ENCODE results near the gene TEK. TPM values are rescaled to one million over a fixed set of nuclear protein-coding genes. Genes with fewer than 3 reads are reported as not detected.

Gene TEK
- polyA plus RNA-seq, 2 of the 4 experiments (the other 2 are of a cell fraction), result 0.04 TPM; not detected in 1

DNA sequence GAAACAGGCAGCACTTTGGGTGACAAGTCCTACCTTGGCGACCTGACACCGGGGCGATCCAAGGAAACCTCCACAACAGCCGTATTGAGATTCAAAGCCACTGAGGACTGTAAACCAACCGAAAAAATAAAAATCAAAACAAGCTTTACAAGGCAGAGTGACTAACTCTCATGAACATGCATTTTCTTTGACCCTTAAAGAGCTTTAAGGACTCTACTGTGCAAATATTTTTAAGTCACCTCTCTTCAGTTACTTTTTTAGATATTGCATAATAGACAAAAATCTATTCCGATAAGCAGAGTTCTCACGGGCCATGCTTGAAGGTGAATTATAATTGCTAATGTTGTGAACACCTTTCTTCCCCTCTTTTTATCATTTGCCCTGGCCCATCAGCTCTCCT, 149.6 kb downstream of the TEK start:
- 29% methylated on average over 7 of the region's 7 CpGs for WGBS (ENCODE audit: missing lambda C conversion rate)
- DNase-seq (ENCODE audit: low read depth in 1 of 2, low spot score in 1 of 2) (no peak), ATAC-seq (no peak), FAIRE-seq (no peak)
- Histone ChIP-seq H3K4me2 (no peak overlapping the region), H3K9me3 (no peaks in the 10 kb centered on the region), H3K27ac (no peak overlapping the region), H3K4me3 (no peak overlapping the region), H3K4me1 (no peaks in the 10 kb centered on the region)
- CTCF ChIA-PET, result interaction anchor here (0.6 to 6.4 kb wide), 3 partner anchors 11 to 224 kb away, joined by 3 to 40 read pairs (median 6); no protein-coding TSS in a partner anchor
- TF ChIP-seq HOXA7 (CRISPR knock-in tag; IDR thresholded peaks at IDR 0.05) (no peak), MAFK (IDR thresholded peaks at IDR 0.05; ENCODE audit: partially characterized antibody) (peak; percentile 3)
- POLR2A ChIA-PET, result no interaction called here

DNA sequence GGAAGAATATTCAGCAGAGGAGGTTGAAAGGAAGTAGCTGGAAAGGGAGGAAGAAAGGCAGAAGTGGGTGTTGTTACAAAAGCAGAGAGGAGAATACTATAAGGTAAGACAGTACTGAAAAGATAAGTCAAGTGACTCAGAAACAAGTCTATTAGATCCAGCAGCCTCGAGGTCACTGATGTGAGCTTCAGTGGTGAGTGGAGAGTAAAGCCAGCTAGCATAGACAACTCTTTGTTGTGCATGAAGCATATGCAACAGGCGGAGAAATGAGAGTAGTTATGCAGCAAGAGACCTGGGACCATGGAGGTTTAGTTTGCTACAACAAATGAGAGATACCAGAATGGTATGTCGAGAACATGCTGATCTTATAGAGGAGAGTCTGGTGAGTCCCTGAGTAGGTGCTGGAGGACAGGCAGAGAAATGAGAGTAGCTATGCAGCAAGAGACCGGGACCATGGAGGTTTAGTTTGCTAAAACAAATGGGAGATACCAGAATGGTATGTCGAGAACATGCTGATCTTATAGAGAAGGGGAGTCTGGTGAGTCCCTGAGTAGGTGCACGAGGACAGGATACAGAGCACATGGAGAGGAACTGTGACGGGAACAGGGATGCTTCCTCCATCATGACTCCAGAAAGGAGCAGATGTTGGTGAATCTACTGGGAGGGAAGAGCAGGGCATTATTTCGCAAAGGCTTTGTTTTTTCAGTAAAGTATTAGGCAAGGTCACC, 151.9 kb downstream of the TEK start:
- ChIA-PET POLR2A (no interaction called here), CTCF (interaction anchor here (1.1 to 6.4 kb wide), 3 partner anchors 11 to 15 kb away, joined by 4 to 40 read pairs (median 5); no protein-coding TSS in a partner anchor)
- FAIRE-seq (no peak), DNase-seq (ENCODE audit: low read depth in 1 of 2, low spot score in 1 of 2) (no peak), ATAC-seq (no peak; a peak in 1 of 6 replicates)
- no peaks in the 10 kb centered on the region for H3K4me1 ChIP-seq
- H3K27ac ChIP-seq, result no peak overlapping the region
- no peaks in the 10 kb centered on the region for H3K9me3 ChIP-seq
- no peak for TF ChIP-seq RCOR1 (IDR thresholded peaks at IDR 0.05; ENCODE audit: low read depth, low read length)
- no peak for TF ChIP-seq RARB (CRISPR knock-in tag; IDR thresholded peaks at IDR 0.05)
- TF ChIP-seq TFCP2L1 (CRISPR knock-in tag; IDR thresholded peaks at IDR 0.05), result no peak
- TF ChIP-seq, protein P1, sequence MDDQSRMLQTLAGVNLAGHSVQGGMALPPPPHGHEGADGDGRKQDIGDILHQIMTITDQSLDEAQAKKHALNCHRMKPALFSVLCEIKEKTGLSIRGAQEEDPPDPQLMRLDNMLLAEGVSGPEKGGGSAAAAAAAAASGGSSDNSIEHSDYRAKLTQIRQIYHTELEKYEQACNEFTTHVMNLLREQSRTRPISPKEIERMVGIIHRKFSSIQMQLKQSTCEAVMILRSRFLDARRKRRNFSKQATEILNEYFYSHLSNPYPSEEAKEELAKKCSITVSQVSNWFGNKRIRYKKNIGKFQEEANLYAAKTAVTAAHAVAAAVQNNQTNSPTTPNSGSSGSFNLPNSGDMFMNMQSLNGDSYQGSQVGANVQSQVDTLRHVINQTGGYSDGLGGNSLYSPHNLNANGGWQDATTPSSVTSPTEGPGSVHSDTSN (IDR thresholded peaks at IDR 0.05), result no peak
- TF ChIP-seq EHF (CRISPR knock-in tag; IDR thresholded peaks at IDR 0.05), result no peak
- no peak for TF ChIP-seq RAD21 (conservative IDR thresholded peaks at IDR 0.05 in 1 of 2, IDR thresholded peaks at IDR 0.05 in 1 of 2)
- TF ChIP-seq CHD2 (IDR thresholded peaks at IDR 0.05; ENCODE audit: low read length, partially characterized antibody), result no peak
- no peak for TF ChIP-seq HDAC2 (IDR thresholded peaks at IDR 0.05)
- TF ChIP-seq ELK1 (IDR thresholded peaks at IDR 0.05; ENCODE audit: low read depth, low read length), result no peak
- TF ChIP-seq SMC3 (IDR thresholded peaks at IDR 0.05), result no peak
- TF ChIP-seq PHF8 (IDR thresholded peaks at IDR 0.05; ENCODE audit: borderline replicate concordance, low read depth), result no peak
- TF ChIP-seq MAFK (IDR thresholded peaks at IDR 0.05; ENCODE audit: partially characterized antibody), result no peak
- TF ChIP-seq TP53 (CRISPR knock-in tag; IDR thresholded peaks at IDR 0.05), result no peak
- TF ChIP-seq CBX8 (IDR thresholded peaks at IDR 0.05), result no peak
- no peak overlapping the region for H3K4me2 ChIP-seq
- 13% methylated on average over 8 of the region's 8 CpGs for WGBS (ENCODE audit: missing lambda C conversion rate)
- no peak overlapping the region for H3K4me3 ChIP-seq

DNA sequence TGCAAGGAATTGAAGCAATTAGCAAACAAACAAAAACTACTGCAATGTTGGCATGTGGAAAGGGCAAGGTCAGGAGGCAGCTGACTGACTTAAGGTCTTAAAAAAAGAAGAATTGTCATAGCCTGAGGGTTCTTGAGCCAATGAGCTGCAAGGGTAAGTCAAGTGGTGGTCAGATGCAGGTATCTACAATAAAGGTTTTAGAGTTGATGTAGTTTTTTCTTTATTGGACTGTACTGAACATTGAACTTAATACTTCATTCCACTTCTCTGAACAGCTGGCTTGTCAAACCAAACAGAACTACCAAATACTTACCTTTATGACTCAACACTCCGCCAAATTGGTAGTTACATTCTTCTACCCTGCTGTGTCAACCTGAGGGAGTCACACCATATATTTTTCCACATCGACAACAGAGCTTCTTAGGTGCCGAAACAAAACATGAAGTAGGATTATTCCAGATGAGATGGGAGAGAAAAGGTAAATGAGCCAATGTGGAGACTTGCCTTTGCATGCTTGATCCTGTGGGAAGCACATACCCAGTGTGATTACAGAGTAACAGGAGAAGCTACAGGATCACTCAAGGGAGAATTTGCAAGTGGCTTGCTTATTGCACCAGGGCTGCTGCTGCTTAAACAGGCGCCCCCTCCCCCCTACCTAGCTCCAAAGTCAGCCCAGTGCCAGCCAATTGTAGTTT, 152.6 kb downstream of the TEK start:
- H3K9me3 ChIP-seq, result no peaks in the 10 kb centered on the region
- ChIA-PET POLR2A (no interaction called here), CTCF (interaction anchor here (1.5 to 6.4 kb wide), 3 partner anchors 11 to 14 kb away, joined by 4 to 40 read pairs (median 5); no protein-coding TSS in a partner anchor)
- ATAC-seq (no peak), FAIRE-seq (no peak), DNase-seq (ENCODE audit: low read depth in 1 of 2, low spot score in 1 of 2) (no peak)
- no peak overlapping the region for H3K27ac ChIP-seq
- no peak overlapping the region for H3K4me2 ChIP-seq
- no peak overlapping the region for H3K4me3 ChIP-seq
- no peaks in the 10 kb centered on the region for H3K4me1 ChIP-seq
- 11% methylated on average over 4 of the region's 4 CpGs for WGBS (ENCODE audit: missing lambda C conversion rate)
- TF ChIP-seq MYC (IDR thresholded peaks at IDR 0.05; ENCODE audit: borderline replicate concordance, low read length), result no peak
- TF ChIP-seq RFX5 (IDR thresholded peaks at IDR 0.05), result no peak
- TF ChIP-seq ATOH8 (CRISPR knock-in tag; IDR thresholded peaks at IDR 0.05; ENCODE audit: low read depth), result no peak
- TF ChIP-seq ESRRA (IDR thresholded peaks at IDR 0.05; ENCODE audit: borderline replicate concordance, low read length), result no peak
- TF ChIP-seq CBX8 (IDR thresholded peaks at IDR 0.05), result no peak
- TF ChIP-seq KDM1A (IDR thresholded peaks at IDR 0.05; ENCODE audit: low read depth), result no peak
- no peak for TF ChIP-seq EHF (CRISPR knock-in tag; IDR thresholded peaks at IDR 0.05)
- TF ChIP-seq POLR2A (IDR thresholded peaks at IDR 0.05; ENCODE audit: low read length), result no peak
- no peak for TF ChIP-seq FOSB (CRISPR knock-in tag; IDR thresholded peaks at IDR 0.05)
